ENCODE results near the gene SNRNP200.

The SNRNP200 gene

DNA sequence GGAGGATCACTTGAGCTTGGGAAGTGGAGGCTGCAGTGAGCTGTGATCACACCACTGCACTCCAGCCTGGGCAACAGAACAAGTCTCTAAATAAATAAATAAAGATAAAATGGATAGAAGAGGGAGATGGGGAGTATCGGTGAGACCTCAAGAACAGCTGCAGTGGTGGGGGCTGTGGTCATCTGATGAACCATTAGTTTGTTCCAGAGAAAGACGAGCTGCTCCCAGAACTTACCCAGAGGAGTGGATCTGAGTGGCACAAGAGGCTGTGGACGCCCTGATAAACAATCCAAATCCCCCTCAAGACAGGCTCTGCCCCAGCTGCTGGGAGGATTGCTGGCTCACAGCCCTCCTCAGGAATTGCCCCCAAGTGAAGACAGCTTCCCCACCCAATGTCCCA, 66.3 kb downstream of the SNRNP200 start:
- H3K4me1 ChIP-seq (ENCODE audit: control insufficient read depth, insufficient read depth, low read length), result no peaks in the 10 kb centered on the region
- H3K27me3 ChIP-seq (ENCODE audit: control insufficient read depth, insufficient read depth, low read length), result no peaks in the 10 kb centered on the region
- no peak overlapping the region for H3K27ac ChIP-seq (ENCODE audit: low read depth, low read length)
- no peaks in the 10 kb centered on the region for H3K9me3 ChIP-seq (ENCODE audit: control insufficient read depth, insufficient read depth, low read length)
- H3K4me3 ChIP-seq (ENCODE audit: low read depth, low read length), result no peak overlapping the region
- H3K36me3 ChIP-seq (ENCODE audit: control insufficient read depth, insufficient read depth, low read length), result no peaks in the 10 kb centered on the region
- no peak overlapping the region for H3K9ac ChIP-seq (ENCODE audit: low read depth, low read length)

DNA sequence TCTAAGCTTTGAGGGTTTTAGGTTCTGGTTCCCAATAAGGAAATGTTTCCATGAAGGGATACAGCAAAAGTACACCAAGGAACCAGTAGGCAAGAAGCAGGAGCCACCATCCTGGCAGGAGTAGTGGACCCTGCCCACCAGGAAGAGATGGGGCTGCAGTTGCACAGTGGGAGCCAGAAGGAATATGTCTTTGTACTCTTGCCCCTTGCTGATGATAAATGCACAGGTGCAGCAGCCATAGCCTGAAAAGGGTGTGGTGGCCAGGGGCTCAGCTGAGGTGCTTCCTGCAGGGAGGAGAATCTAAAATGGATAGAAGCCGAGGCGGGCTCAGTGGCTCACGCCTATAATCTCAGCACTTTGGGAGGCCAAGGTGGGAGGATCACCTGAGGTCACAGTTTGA, 67.1 kb downstream of the SNRNP200 start:
- Histone ChIP-seq H3K9me3 (ENCODE audit: control insufficient read depth, insufficient read depth, low read length) (no peaks in the 10 kb centered on the region), H3K4me3 (ENCODE audit: low read depth, low read length) (no peak overlapping the region), H3K27ac (ENCODE audit: low read depth, low read length) (no peak overlapping the region), H3K9ac (ENCODE audit: low read depth, low read length) (no peak overlapping the region), H3K36me3 (ENCODE audit: control insufficient read depth, insufficient read depth, low read length) (no peaks in the 10 kb centered on the region), H3K27me3 (ENCODE audit: control insufficient read depth, insufficient read depth, low read length) (no peaks in the 10 kb centered on the region), H3K4me1 (ENCODE audit: control insufficient read depth, insufficient read depth, low read length) (no peaks in the 10 kb centered on the region)

DNA sequence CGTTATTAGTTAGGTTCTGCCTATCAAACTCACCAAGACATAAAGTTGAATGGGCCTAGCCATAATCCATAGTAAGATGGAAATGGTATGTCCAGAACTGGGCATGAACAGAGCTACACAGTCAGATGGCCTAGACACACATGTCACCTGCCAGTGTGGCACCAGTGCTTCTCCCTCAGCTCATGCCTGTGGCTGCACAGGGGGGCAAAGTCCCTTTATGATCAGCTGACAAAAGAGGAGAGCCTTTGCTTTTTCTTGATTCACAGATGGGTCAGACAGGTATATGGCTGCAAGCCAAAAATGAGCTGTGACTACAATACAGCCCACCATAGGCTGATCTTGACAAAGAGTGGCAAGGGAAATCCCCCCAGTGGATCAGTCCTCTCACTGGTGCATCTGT, 68.5 kb downstream of the SNRNP200 start:
- H3K36me3 ChIP-seq (ENCODE audit: control insufficient read depth, insufficient read depth, low read length), result no peaks in the 10 kb centered on the region
- H3K9ac ChIP-seq (ENCODE audit: low read depth, low read length), result no peak overlapping the region
- no peak overlapping the region for H3K27ac ChIP-seq (ENCODE audit: low read depth, low read length)
- no peaks in the 10 kb centered on the region for H3K9me3 ChIP-seq (ENCODE audit: control insufficient read depth, insufficient read depth, low read length)
- H3K4me3 ChIP-seq (ENCODE audit: low read depth, low read length), result no peak overlapping the region
- no peaks in the 10 kb centered on the region for H3K27me3 ChIP-seq (ENCODE audit: control insufficient read depth, insufficient read depth, low read length)
- H3K4me1 ChIP-seq (ENCODE audit: control insufficient read depth, insufficient read depth, low read length), result no peaks in the 10 kb centered on the region

DNA sequence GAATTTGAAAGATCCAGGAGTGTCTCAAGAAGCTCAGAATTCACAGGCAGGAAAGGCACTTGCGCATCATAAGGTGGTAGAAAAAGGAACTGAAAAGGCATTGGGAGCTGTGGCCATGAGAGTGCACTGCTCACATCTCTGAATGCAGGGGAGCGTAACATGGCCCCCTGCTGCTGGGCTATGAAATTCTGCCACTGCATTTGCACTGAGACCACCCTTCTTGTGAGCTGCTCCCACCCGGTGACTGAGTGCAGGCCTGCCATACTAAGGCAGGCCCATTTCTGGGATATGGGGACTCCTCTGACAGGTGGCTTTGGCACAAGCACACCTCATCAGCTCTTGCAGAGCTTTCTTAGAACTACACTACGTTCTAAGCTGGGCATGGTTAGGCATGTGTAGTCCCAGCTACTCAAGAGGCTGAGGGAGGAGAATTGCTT, 71.4 kb downstream of the SNRNP200 start:
- Histone ChIP-seq H3K4me1 (ENCODE audit: control insufficient read depth, insufficient read depth, low read length) (no peaks in the 10 kb centered on the region), H3K36me3 (ENCODE audit: control insufficient read depth, insufficient read depth, low read length) (no peaks in the 10 kb centered on the region), H3K27me3 (ENCODE audit: control insufficient read depth, insufficient read depth, low read length) (no peaks in the 10 kb centered on the region), H3K9ac (ENCODE audit: low read depth, low read length) (no peak overlapping the region), H3K9me3 (ENCODE audit: control insufficient read depth, insufficient read depth, low read length) (no peaks in the 10 kb centered on the region), H3K4me3 (ENCODE audit: low read depth, low read length) (no peak overlapping the region), H3K27ac (ENCODE audit: low read depth, low read length) (no peak overlapping the region)

DNA sequence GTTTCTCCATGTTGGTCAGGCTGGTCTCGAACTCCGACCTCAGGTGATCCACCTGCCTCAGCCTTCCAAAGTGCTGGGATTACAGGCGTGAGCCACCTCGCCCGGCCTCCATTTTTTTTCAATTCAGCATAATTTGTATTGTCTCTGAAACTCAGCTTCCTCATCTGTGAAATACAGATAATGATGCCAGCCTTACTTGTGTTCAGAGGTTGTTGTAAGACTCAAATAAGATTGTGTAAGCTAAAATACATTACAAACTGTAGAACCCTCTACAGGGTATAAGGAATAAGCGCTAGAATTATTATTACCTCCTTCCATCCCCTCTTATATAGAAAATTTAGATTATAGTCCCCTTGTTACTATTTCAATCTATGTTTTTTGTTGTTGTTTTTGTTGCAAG, 71.9 kb downstream of the SNRNP200 start:
- H3K27ac ChIP-seq (ENCODE audit: low read depth, low read length), result no peak overlapping the region
- no peaks in the 10 kb centered on the region for H3K36me3 ChIP-seq (ENCODE audit: control insufficient read depth, insufficient read depth, low read length)
- H3K4me3 ChIP-seq (ENCODE audit: low read depth, low read length), result no peak overlapping the region
- no peaks in the 10 kb centered on the region for H3K4me1 ChIP-seq (ENCODE audit: control insufficient read depth, insufficient read depth, low read length)
- H3K9ac ChIP-seq (ENCODE audit: low read depth, low read length), result no peak overlapping the region
- no peaks in the 10 kb centered on the region for H3K27me3 ChIP-seq (ENCODE audit: control insufficient read depth, insufficient read depth, low read length)
- H3K9me3 ChIP-seq (ENCODE audit: control insufficient read depth, insufficient read depth, low read length), result no peaks in the 10 kb centered on the region

DNA sequence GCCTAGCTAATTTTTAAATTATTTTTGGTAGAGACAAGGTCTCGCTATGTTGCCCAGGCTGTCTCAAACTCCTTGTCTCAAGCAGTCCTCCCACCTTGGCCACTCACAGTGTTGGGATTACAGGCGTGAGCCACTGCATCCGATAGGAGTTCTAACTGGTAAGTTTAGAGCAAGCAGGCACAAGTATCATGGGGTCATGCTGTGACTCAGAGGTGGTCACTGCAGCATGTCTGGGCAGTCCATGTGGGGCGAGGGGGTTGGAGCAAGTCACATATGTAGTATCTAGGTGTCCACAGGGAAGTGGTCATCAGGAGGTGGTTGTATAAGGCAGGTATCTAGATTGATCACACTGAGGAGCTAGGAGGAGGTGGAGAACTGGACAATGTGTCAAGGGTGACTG, 74.0 kb downstream of the SNRNP200 start:
- H3K9me3 ChIP-seq (ENCODE audit: control insufficient read depth, insufficient read depth, low read length), result no peaks in the 10 kb centered on the region
- no peak overlapping the region for H3K4me3 ChIP-seq (ENCODE audit: low read depth, low read length)
- H3K36me3 ChIP-seq (ENCODE audit: control insufficient read depth, insufficient read depth, low read length), result no peaks in the 10 kb centered on the region
- no peaks in the 10 kb centered on the region for H3K4me1 ChIP-seq (ENCODE audit: control insufficient read depth, insufficient read depth, low read length)
- no peak overlapping the region for H3K9ac ChIP-seq (ENCODE audit: low read depth, low read length)
- no peak overlapping the region for H3K27ac ChIP-seq (ENCODE audit: low read depth, low read length)
- no peaks in the 10 kb centered on the region for H3K27me3 ChIP-seq (ENCODE audit: control insufficient read depth, insufficient read depth, low read length)

DNA sequence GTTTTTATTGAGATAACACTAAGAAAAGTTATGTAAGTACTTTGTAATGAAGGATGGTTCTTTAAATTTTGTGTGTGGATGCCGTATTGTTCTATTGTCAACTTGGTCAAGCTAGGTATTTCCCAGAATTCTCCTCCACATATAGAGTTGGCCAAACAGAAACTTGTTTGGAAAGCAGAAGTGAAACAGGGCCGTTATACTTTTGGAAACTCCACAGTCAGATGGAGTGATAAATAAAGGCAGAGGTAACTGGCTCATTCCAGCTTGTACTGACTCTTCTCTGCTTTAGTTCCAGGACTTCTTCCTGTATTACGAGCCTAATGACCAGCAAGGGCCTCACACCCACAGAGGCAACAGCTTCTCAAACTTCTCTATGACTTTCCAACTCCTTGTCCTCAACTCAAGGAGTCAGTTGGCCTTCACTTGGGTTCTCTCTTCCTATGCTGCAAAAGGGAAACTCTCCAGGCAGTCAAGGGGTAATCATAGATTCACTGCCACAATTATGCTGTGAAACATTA, 80.3 kb downstream of the SNRNP200 start:
- H3K9ac ChIP-seq (ENCODE audit: low read depth, low read length), result no peak overlapping the region
- H3K4me1 ChIP-seq (ENCODE audit: control insufficient read depth, insufficient read depth, low read length), result no peaks in the 10 kb centered on the region
- no peaks in the 10 kb centered on the region for H3K27me3 ChIP-seq (ENCODE audit: control insufficient read depth, insufficient read depth, low read length)
- H3K9me3 ChIP-seq (ENCODE audit: control insufficient read depth, insufficient read depth, low read length), result no peaks in the 10 kb centered on the region
- no peaks in the 10 kb centered on the region for H3K36me3 ChIP-seq (ENCODE audit: control insufficient read depth, insufficient read depth, low read length)
- no peak overlapping the region for H3K27ac ChIP-seq (ENCODE audit: low read depth, low read length)
- no peak overlapping the region for H3K4me3 ChIP-seq (ENCODE audit: low read depth, low read length)
